IMR-90 (cell line): ENCODE data around the gene SLC30A5. TPM values are rescaled to one million over a fixed set of nuclear protein-coding genes. Genes with fewer than 3 reads are reported as not detected.

Source experiments
- ATAC-seq: fragments of 200-7000 bp; cut with Tn5 transposase; 2 replicates; pipeline ENCODE4 v1.9.1; 2020; ENCODE audit warnings: low read depth, mild to moderate bottlenecking, moderate library complexity
- BruUV-seq: library from RNA; stranded (reverse); fragments of 400-500 nt; replicated peaks from 2 replicates; lab custom pipeline; 2021; lab: Mats Ljungman, UMichigan
- CTCF ChIA-PET: fragments of 300-600 bp; formaldehyde crosslinking; extraction: SDS; loops from one replicate; lab custom pipeline; 2021; ENCODE audit warnings: antibody characterized with exemption; lab: Yijun Ruan, JAX
- POLR2A ChIA-PET: fragments of 300-600 bp; sonication (Branson Sonifier 250); formaldehyde crosslinking; loops from one replicate; lab custom pipeline; 2022; ENCODE audit warnings: antibody characterized with exemption; ENCODE audit not compliant: unreplicated experiment; lab: Charles Lee
- DNase-seq: peaks from one replicate; pipeline ENCODE4 v3.0.0; 2013
- H2AFZ ChIP-seq: replicated peaks from 2 replicates; pipeline ENCODE3; 2013; ENCODE audit warnings: low read length, mild to moderate bottlenecking; ENCODE audit not compliant: poor library complexity
- H2AK5ac ChIP-seq: 2 replicates; pipeline ENCODE4 v1.6.1; 2013; ENCODE audit warnings: low read depth, low read length, inconsistent platforms
- H2AK9ac ChIP-seq: replicated peaks from 2 replicates; pipeline ENCODE3; 2013; ENCODE audit warnings: mild to moderate bottlenecking, low read depth, low read length, moderate library complexity; ENCODE audit not compliant: poor library complexity
- H2BK120ac ChIP-seq: 2 replicates; pipeline ENCODE4 v1.6.1; 2013; ENCODE audit warnings: low read depth, low read length, inconsistent platforms
- H2BK15ac ChIP-seq: 3 replicates; pipeline ENCODE4 v1.6.1; 2013; ENCODE audit warnings: low read depth, low read length, inconsistent platforms
- H2BK20ac ChIP-seq: 2 replicates; pipeline ENCODE4 v1.6.1; 2013; ENCODE audit warnings: low read depth, mild to moderate bottlenecking, inconsistent platforms, low read length, moderate library complexity
- H2BK5ac ChIP-seq: 2 replicates; pipeline ENCODE4 v1.6.1; 2013; ENCODE audit warnings: mild to moderate bottlenecking, low read depth, low read length, inconsistent platforms; ENCODE audit not compliant: poor library complexity, severe bottlenecking
- H3K14ac ChIP-seq: replicated peaks from 2 replicates; pipeline ENCODE4 v1.6.1; 2013; ENCODE audit warnings: low read depth, low read length, inconsistent platforms
- H3K18ac ChIP-seq: 2 replicates; pipeline ENCODE4 v1.6.1; 2013; ENCODE audit warnings: low read depth, low read length, control low read depth
- H3K23ac ChIP-seq: 2 replicates; pipeline ENCODE4 v1.6.1; 2013; ENCODE audit warnings: low read depth, low read length, inconsistent platforms
- H3K27ac ChIP-seq: 2 replicates; pipeline ENCODE4 v1.5.1; 2013; ENCODE audit warnings: mild to moderate bottlenecking, control low read depth, low read length; ENCODE audit not compliant: insufficient read depth
- H3K27me3 ChIP-seq: 2 replicates; pipeline ENCODE4 v1.6.1; 2013; ENCODE audit warnings: low read length; ENCODE audit not compliant: control insufficient read depth, insufficient read depth
- H3K36me3 ChIP-seq: 2 replicates; pipeline ENCODE4 v1.6.1; 2013; ENCODE audit warnings: low read length, mixed read lengths; ENCODE audit not compliant: control insufficient read depth, insufficient read depth
- H3K4ac ChIP-seq: 2 replicates; pipeline ENCODE4 v1.6.1; 2013; ENCODE audit warnings: low read depth, low read length, inconsistent platforms
- H3K4me1 ChIP-seq: 2 replicates; pipeline ENCODE4 v1.6.1; 2013; ENCODE audit warnings: low read length, mixed read lengths; ENCODE audit not compliant: control insufficient read depth, insufficient read depth
- H3K4me2 ChIP-seq: 2 replicates; pipeline ENCODE4 v1.6.1; 2013; ENCODE audit warnings: low read depth, mild to moderate bottlenecking, control low read depth, low read length, moderate library complexity
- H3K4me3 ChIP-seq: 2 replicates; pipeline ENCODE4 v1.5.1; 2013; ENCODE audit warnings: low read depth, mild to moderate bottlenecking, control low read depth, low read length, moderate library complexity; ENCODE audit not compliant: insufficient read depth
- H3K56ac ChIP-seq: 2 replicates; pipeline ENCODE4 v1.6.1; 2013; ENCODE audit warnings: low read length, inconsistent platforms; ENCODE audit not compliant: insufficient read depth; ENCODE audit errors: extremely low read depth
- H3K79me1 ChIP-seq, 2 experiments: 2 replicates each; pipeline ENCODE4 v1.6.1; 2013; ENCODE audit warnings: low read length in 2 of 2, inconsistent platforms in 1 of 2, low read depth in 1 of 2
- H3K9ac ChIP-seq: 2 replicates; pipeline ENCODE4 v1.6.1; 2013; ENCODE audit warnings: low read depth, low read length, control low read depth
- H3K9me1 ChIP-seq: 2 replicates; pipeline ENCODE4 v1.6.1; 2013; ENCODE audit warnings: low read length, inconsistent platforms; ENCODE audit not compliant: insufficient read depth
- H3K9me3 ChIP-seq: 2 replicates; pipeline ENCODE4 v1.6.1; 2013; ENCODE audit warnings: low read length; ENCODE audit not compliant: control insufficient read depth, insufficient read depth
- H4K20me1 ChIP-seq: 2 replicates; pipeline ENCODE4 v1.6.1; 2013; ENCODE audit warnings: low read length, inconsistent platforms; ENCODE audit not compliant: insufficient read depth
- H4K5ac ChIP-seq: 2 replicates; pipeline ENCODE4 v1.6.1; 2013; ENCODE audit warnings: mild to moderate bottlenecking, low read depth, low read length, control low read depth
- H4K8ac ChIP-seq, 2 experiments: 2 replicates each; pipeline ENCODE4 v1.6.1; 2013; ENCODE audit warnings: low read depth in 2 of 2, low read length in 2 of 2, control low read depth in 1 of 2, inconsistent platforms in 1 of 2
- H4K91ac ChIP-seq: 2 replicates; pipeline ENCODE4 v1.6.1; 2013; ENCODE audit warnings: low read depth, low read length, inconsistent platforms; ENCODE audit not compliant: insufficient read depth
- BHLHE40 ChIP-seq: fragments of 150-350 bp; IDR thresholded peaks from 2 replicates; pipeline ENCODE4 v1.6.1; 2016; ENCODE audit warnings: mild to moderate bottlenecking, low read depth, low read length
- CEBPB ChIP-seq: IDR thresholded peaks from 2 replicates; pipeline ENCODE4 v1.6.1; 2012; ENCODE audit warnings: low read depth, low read length, improper control_type of control experiment
- CHD1 ChIP-seq: IDR thresholded peaks from 2 replicates; pipeline ENCODE4 v1.6.1; 2012; ENCODE audit warnings: low read depth, low read length, improper control_type of control experiment
- CTCF ChIP-seq: conservative IDR thresholded peaks from 2 replicates; pipeline ENCODE4 v1.5.1; 2012; ENCODE audit warnings: mild to moderate bottlenecking, low read depth, low read length, improper control_type of control experiment
- MAFK ChIP-seq: IDR thresholded peaks from 2 replicates; pipeline ENCODE4 v1.6.1; 2012; ENCODE audit warnings: low read depth, low read length, improper control_type of control experiment
- MAZ ChIP-seq: IDR thresholded peaks from 2 replicates; pipeline ENCODE4 v1.6.1; 2012; ENCODE audit warnings: low read depth, mild to moderate bottlenecking, low read length, improper control_type of control experiment, moderate library complexity, borderline replicate concordance
- MXI1 ChIP-seq: IDR thresholded peaks from 2 replicates; pipeline ENCODE4 v1.6.1; 2012; ENCODE audit warnings: low read depth, mild to moderate bottlenecking, low read length, moderate library complexity, borderline replicate concordance
- NFE2L2 ChIP-seq: fragments of 150-350 bp; IDR thresholded peaks from 2 replicates; pipeline ENCODE4 v1.6.1; 2016; ENCODE audit warnings: low read depth, mild to moderate bottlenecking, low read length
- RFX5 ChIP-seq: IDR thresholded peaks from 2 replicates; pipeline ENCODE4 v1.8.0; 2012; ENCODE audit warnings: low read depth, mild to moderate bottlenecking, low read length, moderate library complexity
- dilution Hi-C: fragments of 300-500 bp; cut with HindIII; formaldehyde crosslinking; loops from one replicate; pipeline ENCODE4 v1.14.3; 2018; ENCODE audit warnings: low sequenced_read_pairs; ENCODE audit not compliant: unreplicated experiment
- in situ Hi-C: fragments of 300-500 bp; cut with MboI; formaldehyde crosslinking; loops from 3 replicates; pipeline ENCODE4 v1.14.3; 2019; ENCODE audit warnings: low sequenced_read_pairs, inconsistent platforms, mixed read lengths
- intact Hi-C: fragments of 100-400 bp; cut with micrococcal nuclease; formaldehyde crosslinking; loops from 2 replicates; pipeline ENCODE4 v1.10.0; 2022
- polyA plus RNA-seq, 3 experiments: library from polyadenylated mRNA; depleted of rRNA; stranded (reverse); fragments of >200 nt; gene quantifications; 2 replicates each; pipeline ENCODE4 v1.2.3, GENCODE V29; 2012; ENCODE audit warnings: low replicate concordance in 1 of 3
- total RNA-seq: library from RNA; depleted of rRNA; stranded (reverse); fragments of >200 nt; gene quantifications from 2 replicates; pipeline ENCODE4 v1.2.3, GENCODE V29; 2012

The SLC30A5 gene
- total and polyA plus RNA-seq, 2 of the 4 experiments (the other 2 are of a cell fraction), result 21.2 to 34.8 TPM

- no peak overlapping the region for H3K9ac ChIP-seq
- no peak overlapping the region for H2BK120ac ChIP-seq
- H2AFZ ChIP-seq, result no peak overlapping the region
- H3K79me1 ChIP-seq, result no peaks in the 10 kb centered on the region
- no peak overlapping the region for H3K4me2 ChIP-seq
- no peak overlapping the region for H4K91ac ChIP-seq
- no peak overlapping the region for H2BK20ac ChIP-seq
- ATAC-seq (no peak), DNase-seq (no peak)
- H4K20me1 ChIP-seq, result no peaks in the 10 kb centered on the region
- no peak overlapping the region for H3K14ac ChIP-seq
- H3K4me3 ChIP-seq, result no peak overlapping the region
- H3K9me1 ChIP-seq, result no peaks in the 10 kb centered on the region
- TF ChIP-seq BHLHE40 (no peak), MAZ (no peak), NFE2L2 (no peak), MXI1 (no peak), CTCF (no peak), MAFK (no peak), CEBPB (no peak), CHD1 (no peak), RFX5 (no peak)
- intact Hi-C loops, result no loop called here
- dilution Hi-C loops, result no loop called here
- no peak overlapping the region for H3K4ac ChIP-seq
- no peak overlapping the region for H4K8ac ChIP-seq
- H2AK5ac ChIP-seq, result no peak overlapping the region
- POLR2A ChIA-PET, result no interaction called here
- in situ Hi-C loops, result no loop called here
- no peak overlapping the region for H3K56ac ChIP-seq
- H3K27ac ChIP-seq, result no peak overlapping the region
- no peak overlapping the region for H4K5ac ChIP-seq
- H2AK9ac ChIP-seq, result no peak overlapping the region
- no peaks in the 10 kb centered on the region for H3K4me1 ChIP-seq
- peaks cover 4% of the 10 kb centered on the region for H3K27me3 ChIP-seq
- H2BK5ac ChIP-seq, result no peak overlapping the region
- H3K9me3 ChIP-seq, result no peaks in the 10 kb centered on the region
- CTCF ChIA-PET, result interaction anchor here (3.2 kb wide), 1 partner anchor 10 kb away, joined by 27 read pairs; the partner anchor contains the start of gene SLC30A5
- H3K23ac ChIP-seq, result no peak overlapping the region
- no peak overlapping the region for H2BK15ac ChIP-seq
- H3K18ac ChIP-seq, result no peak overlapping the region
- BruUV-seq, result no TSS peak
- H3K36me3 ChIP-seq, result no peaks in the 10 kb centered on the region
These were observed 10.4 kb upstream of the SLC30A5 start for GRCh38 chr5:69083412-69083811.
